Panc1 (cell line): Measurements from ENCODE around the gene CCDC9. TPM values are rescaled to one million over a fixed set of nuclear protein-coding genes. Genes with fewer than 3 reads are reported as not detected.

Experiments used
- ATAC-seq: fragments of 200-7000 bp; cut with Tn5 transposase; 2 replicates; pipeline ENCODE4 v1.9.1; 2020; ENCODE audit warnings: mild to moderate bottlenecking, moderate library complexity
- BruUV-seq: library from RNA; stranded (reverse); fragments of 400-500 nt; replicated peaks from 2 replicates; lab custom pipeline; 2021; lab: Mats Ljungman, UMichigan
- CTCF ChIA-PET: fragments of 300-600 bp; sonication (Branson Sonifier 250); formaldehyde crosslinking; loops from one replicate; lab custom pipeline; 2022; ENCODE audit warnings: antibody characterized with exemption; lab: Charles Lee
- POLR2A ChIA-PET: fragments of 300-600 bp; sonication (Branson Sonifier 250); formaldehyde crosslinking; loops from one replicate; lab custom pipeline; 2022; ENCODE audit warnings: antibody characterized with exemption; lab: Charles Lee
- DNase-seq: peaks from one replicate; pipeline ENCODE4 v3.0.0-alpha.2; 2010; ENCODE audit warnings: low read depth, low spot score
- H3K27ac ChIP-seq: 2 replicates; pipeline ENCODE4 v1.5.1; 2011; ENCODE audit warnings: mild to moderate bottlenecking, low read length, inconsistent platforms
- H3K27me3 ChIP-seq: fragments of 200-500 bp; sonication (Bioruptor generic); 2 replicates; pipeline ENCODE4 v1.6.0; 2014; ENCODE audit warnings: low read length, inconsistent platforms; ENCODE audit not compliant: control insufficient read depth, insufficient read depth
- H3K36me3 ChIP-seq: fragments of 200-500 bp; sonication (Bioruptor generic); 2 replicates; pipeline ENCODE4 v1.5.1; 2014; ENCODE audit warnings: inconsistent platforms, mild to moderate bottlenecking, low read length, moderate library complexity; ENCODE audit not compliant: control insufficient read depth, insufficient read depth
- H3K4me1 ChIP-seq: 2 replicates; pipeline ENCODE4 v1.5.1; 2011; ENCODE audit warnings: inconsistent platforms, mild to moderate bottlenecking, low read length, moderate library complexity; ENCODE audit not compliant: control insufficient read depth, insufficient read depth
- H3K4me3 ChIP-seq, 2 experiments: 2 replicates each; pipeline ENCODE4 v1.5.1; 2011 to 2012; ENCODE audit warnings: low read depth in 2 of 2, low read length in 2 of 2, mild to moderate bottlenecking in 2 of 2, inconsistent platforms in 1 of 2, moderate library complexity in 1 of 2
- H3K9me3 ChIP-seq: fragments of 200-500 bp; sonication (Bioruptor generic); 2 replicates; pipeline ENCODE4 v1.5.1; 2014; ENCODE audit warnings: low read depth, mild to moderate bottlenecking, inconsistent platforms, low read length, moderate library complexity; ENCODE audit not compliant: control insufficient read depth, insufficient read depth
- CTCF ChIP-seq: fragments of 450-650 bp; IDR thresholded peaks from 2 replicates; pipeline ENCODE4 v1.5.1; 2017; ENCODE audit warnings: mild to moderate bottlenecking
- POLR2AphosphoS5 ChIP-seq: IDR thresholded peaks from 2 replicates; pipeline ENCODE4 v1.6.1; 2012; ENCODE audit warnings: mild to moderate bottlenecking, low read depth, low read length, moderate library complexity
- REST ChIP-seq, 2 experiments: IDR thresholded peaks; 2 replicates each; pipeline ENCODE4 v1.6.1; 2011 to 2012; ENCODE audit warnings: low read depth in 2 of 2, control low read depth in 1 of 2, low read length in 1 of 2, mild to moderate bottlenecking in 1 of 2, moderate library complexity in 1 of 2; ENCODE audit not compliant: insufficient read depth in 1 of 2
- SIN3A ChIP-seq: IDR thresholded peaks from 2 replicates; pipeline ENCODE4 v1.6.1; 2012; ENCODE audit warnings: low read depth, mild to moderate bottlenecking, low read length, moderate library complexity, borderline replicate concordance; ENCODE audit not compliant: insufficient read depth
- TCF7L2 ChIP-seq: IDR thresholded peaks from 2 replicates; pipeline ENCODE4 v1.6.1; 2011; ENCODE audit warnings: mild to moderate bottlenecking, low read depth, low read length, inconsistent platforms
- in situ Hi-C: cut with HindIII; loops from 2 replicates; pipeline ENCODE4 v1.10.0; 2016; ENCODE audit warnings: low sequenced_read_pairs, low pct_unique_long_range_greater_than_20kb
- intact Hi-C: fragments of 100-400 bp; cut with micrococcal nuclease; formaldehyde crosslinking; loops from one replicate; pipeline ENCODE4 v1.10.0; 2022; ENCODE audit not compliant: unreplicated experiment
- total RNA-seq: library from RNA; stranded (reverse); gene quantifications from one replicate; pipeline ENCODE4 v1.2.1, GENCODE V29; 2021; ENCODE audit not compliant: unreplicated experiment

The CCDC9 gene
- total RNA-seq, 1 experiment from 2014 or later = 29.2 TPM

GRCh38 chr19:47283405-47284059, 27.2 kb downstream of the CCDC9 start:
- BruUV-seq = no TSS peak
- CTCF ChIA-PET = no interaction called here
- Histone ChIP-seq H3K27me3 (no peaks in the 10 kb centered on the region), H3K27ac (no peak overlapping the region), H3K9me3 (no peaks in the 10 kb centered on the region), H3K36me3 (no peaks in the 10 kb centered on the region), H3K4me1 (no peaks in the 10 kb centered on the region), H3K4me3 (no peak overlapping the region)
- POLR2A ChIA-PET = no interaction called here
- in situ Hi-C loops = no loop called here
- TF ChIP-seq SIN3A (no peak), POLR2AphosphoS5 (no peak), REST (IDR thresholded peaks at IDR 0.05; ENCODE audit: insufficient read depth in 1 of 2, low read depth in 2 of 2, low read length in 1 of 2) (no peak), TCF7L2 (no peak), CTCF (no peak)
- intact Hi-C loops = no loop called here
- DNase-seq = no peak
- no peak for ATAC-seq

- peak; percentile 87 for TF ChIP-seq CTCF
- TF ChIP-seq REST (IDR thresholded peaks at IDR 0.05; ENCODE audit: insufficient read depth in 1 of 2, low read depth in 2 of 2, low read length in 1 of 2) = no peak
- in situ Hi-C loops = no loop called here
- Histone ChIP-seq H3K4me3 (no peak overlapping the region), H3K9me3 (no peaks in the 10 kb centered on the region), H3K36me3 (no peaks in the 10 kb centered on the region), H3K27me3 (no peaks in the 10 kb centered on the region), H3K4me1 (no peaks in the 10 kb centered on the region), H3K27ac (no peak overlapping the region)
- intact Hi-C loops = no loop called here
- ATAC-seq = peak; percentile 77
- TSS peak; percentile 55 for BruUV-seq
- DNase-seq = peak; percentile 36
- POLR2A ChIA-PET = no interaction called here
- CTCF ChIA-PET = interaction anchor here (0.5 to 1.0 kb wide), 3 partner anchors 82 to 316 kb away, joined by 3 read pairs; no protein-coding TSS in a partner anchor
Observed at GRCh38 chr19:47284324-47284899, 28.1 kb downstream of the CCDC9 start.
